Adrenal gland (tissue), 12 donors: ENCODE data around the gene SOWAHA. TPM values are rescaled to one million over a fixed set of nuclear protein-coding genes. Genes with fewer than 3 reads are reported as not detected.
A peak's percentile ranks its signal among the peaks of the same experiment; 100 is the strongest.

Experiments used
- DNase-seq, 7 donors: peaks; one replicate each; pipeline ENCODE4 v3.0.0-alpha.2; 2019 to 2020
- H3K27ac ChIP-seq, 5 donors: fragments of 200-600 bp; sonication (generic) in 4 of 5; 1 replicate in 3 of 5; 2 replicates in 2 of 5; pipeline versions ENCODE4 v1.5.1 to v1.8.0; 2016 to 2020; ENCODE audit warnings: mild to moderate bottlenecking in 1 of 5
- H3K27me3 ChIP-seq: fragments of 200-600 bp; 2 replicates; pipeline ENCODE4 v1.8.0; 2021
- H3K36me3 ChIP-seq, 2 donors: fragments of 200-600 bp; replicated peaks in 1 of 2; 1 replicate in 1 of 2; 2 replicates in 1 of 2; pipeline versions ENCODE4 v1.5.1 to v1.8.0; 2018 to 2022
- H3K4me1 ChIP-seq, 2 donors: fragments of 200-600 bp; replicated peaks in 1 of 2; 1 replicate in 1 of 2; 2 replicates in 1 of 2; pipeline versions ENCODE4 v1.5.1 to v1.8.0; 2018 to 2021
- H3K4me3 ChIP-seq, 4 donors: fragments of 200-600 bp; sonication (generic) in 3 of 4; one replicate each; pipeline ENCODE4 v1.5.1; 2016 to 2018
- H3K9me3 ChIP-seq, 3 donors: fragments of 200-600 bp; sonication (generic) in 1 of 3; replicated peaks in 1 of 3; 1 replicate in 2 of 3; 2 replicates in 1 of 3; pipeline versions ENCODE4 v1.5.1 to v1.8.0; 2016 to 2021
- CTCF ChIP-seq, 6 experiments: fragments of 450-650 bp in 4 of 6; fragments of 200-600 bp in 2 of 6; sonication (generic) in 1 of 6; IDR thresholded peaks; 1 replicate in 5 of 6; 2 replicates in 1 of 6; pipeline versions ENCODE4 v1.5.1 to v1.8.0; 2016 to 2021; ENCODE audit warnings: antibody characterized with exemption in 6 of 6, mild to moderate bottlenecking in 2 of 6, moderate library complexity in 1 of 6
- POLR2A ChIP-seq, 2 donors: fragments of 450-650 bp; IDR thresholded peaks; one replicate each; pipeline ENCODE4 v1.6.1; 2017; ENCODE audit warnings: antibody characterized with exemption in 2 of 2, mild to moderate bottlenecking in 2 of 2, moderate library complexity in 1 of 2
- WGBS, 4 donors: extraction: QIAGEN DNeasy Blood & Tissue Kit in 2 of 4; methylation state at CpG; one replicate each; pipeline versions ENCODE4 v1.1.5 to v1.1.7; 2013 to 2017; 5-methylcytosine and 5-hydroxymethylcytosine counted together
- intact Hi-C, 2 donors: fragments of 100-400 bp; cut with DNase I; formaldehyde crosslinking; loops; one replicate each; pipeline versions ENCODE4 v1.14.1 to v1.15.0; 2022 to 2023
- polyA plus RNA-seq, 3 donors: library from polyadenylated mRNA; stranded (reverse); fragments of 200-250 nt in 2 of 3; fragments of 350-450 nt in 1 of 3; fragmentation: Illumina TruSeq in 1 of 3; extraction: RNeasy Lipid Tissue Mini Kit (QIAGEN cat#74804) in 1 of 3; gene quantifications; one replicate each; pipeline ENCODE4 v1.2.3, GENCODE V29; 2013 to 2014
- total RNA-seq, 9 donors: library from RNA; depleted of rRNA in 4 of 9; stranded (reverse); fragments of >200 nt in 4 of 9; fragments of 120-200 nt in 1 of 9; fragmentation: NEBNext Ultra II Directional in 1 of 9; extraction: Animal tissue kit (Norgen Biotek cat#: 25700) in 1 of 9; gene quantifications; one replicate each; pipeline versions ENCODE4 v1.1.0 to v1.2.4, GENCODE V29; 2013 to 2023
- donor health status: healthy with polysubstance abuse.
- donor health status: Bipolar disorder and iron deficiency.
- donor health status: DM: yes; HTN: yes; CAD: no.
- donor health status: DM: no; HTN: no; CAD: no.
- donor health status: DM: no; HTN: no; CAD: no.
- donor health status: DM: yes; HTN: yes; CAD: no.

SOWAHA gene
- total and polyA plus RNA-seq, 12 donors: 0.06 to 1.8 (median 0.40) TPM; not detected in 3

DNA sequence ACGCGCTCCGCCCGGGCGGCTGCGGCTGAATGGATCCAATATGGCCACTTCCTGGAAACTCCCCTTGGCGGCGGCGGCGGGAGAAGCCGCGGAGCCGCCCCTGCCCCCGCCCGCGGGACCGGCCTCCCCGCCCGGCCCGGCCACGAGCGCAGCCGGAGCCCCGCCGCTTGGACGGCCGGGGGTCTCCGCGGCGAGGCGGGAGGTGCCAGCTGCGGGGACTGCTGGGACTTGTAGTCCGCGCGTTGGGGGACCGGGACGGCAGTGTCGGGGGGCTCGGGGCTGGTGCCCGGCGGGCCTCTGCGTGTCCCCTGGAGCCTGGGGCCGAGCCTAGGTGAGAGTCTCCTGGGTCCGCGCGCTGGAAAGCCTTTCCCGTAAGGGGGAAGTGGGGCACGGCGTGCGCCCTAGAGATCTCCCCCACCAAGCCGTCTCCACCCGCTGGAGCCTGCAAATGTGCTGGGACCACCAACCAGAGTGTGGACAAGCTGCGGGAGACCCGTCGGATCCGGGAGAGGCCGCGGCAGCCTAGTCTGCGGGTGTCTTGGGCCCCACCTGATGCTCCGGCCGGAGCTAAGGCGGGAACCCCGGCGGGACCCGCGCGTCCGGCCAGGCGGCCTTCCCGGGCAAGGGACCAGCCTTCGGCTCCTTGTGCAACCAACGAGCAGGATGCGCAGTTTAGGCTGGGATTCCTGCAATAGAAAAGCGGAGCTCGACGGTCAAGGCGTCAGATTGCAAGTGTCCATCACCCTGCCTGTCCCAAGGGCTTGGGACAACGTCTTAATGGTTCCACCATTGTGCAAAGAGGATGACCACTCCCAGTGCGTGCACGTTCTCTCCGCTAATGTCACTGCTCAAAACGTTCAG, 35.7 kb upstream of the SOWAHA start, which contains the start of gene SEPTIN8:
SEPTIN8 (minus strand) TSS at position 31 of the 861 bp plus-strand sequence. CDS start 102 bp downstream, outside the sequence.
- Histone ChIP-seq H3K4me1 (peaks cover 12 to 17% of the 10 kb centered on the region in 2 donors), H3K27me3 (no peaks in the 10 kb centered on the region), H3K27ac (peak within 1 kb of the TSS in 2 of 5 donors; percentile 64 to 72), H3K9me3 (no peaks in the 10 kb centered on the region), H3K4me3 (peak within 1 kb of the TSS in 3 of 4 donors; percentile 46 to 90 (median 77)), H3K36me3 (no peaks in the 10 kb centered on the region)
- WGBS, 4 donors: 3 to 23% (median 5%) methylated on average over 3 to 82 of the region's 82 CpGs
- intact Hi-C loops: no loop called here
- TF ChIP-seq CTCF (IDR thresholded peaks at IDR 0.05) (peak in 1 of 6 experiments; percentile 8), POLR2A (IDR thresholded peaks at IDR 0.05) (no peak)
- DNase-seq: peak; percentile 39 to 61 (median 43)

DNA sequence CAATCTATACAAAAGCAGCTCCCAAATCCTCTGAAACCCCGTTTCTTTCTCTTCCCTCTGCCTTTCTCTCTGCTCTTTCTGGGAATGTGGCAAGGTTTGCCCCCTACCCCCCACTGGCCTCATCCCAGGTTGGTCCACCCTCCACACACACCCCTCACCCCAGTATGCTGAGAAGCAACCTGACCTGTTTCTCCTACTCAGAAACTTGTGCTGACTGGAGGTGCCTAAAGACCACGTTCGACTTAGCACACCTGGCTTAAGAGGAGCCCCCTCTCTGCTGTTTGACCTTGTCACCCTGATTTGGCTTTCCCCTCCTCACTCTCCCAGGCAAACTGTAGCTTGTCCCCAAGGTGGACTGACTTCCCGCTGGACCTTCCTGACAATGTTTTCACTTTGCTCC, 35.0 kb upstream of the SOWAHA start:
- intact Hi-C loops: no loop called here
- DNase-seq: no peak
- Histone ChIP-seq H3K36me3 (no peaks in the 10 kb centered on the region), H3K27ac (peak overlapping the region in 2 of 5 donors; percentile 64 to 72), H3K4me1 (peaks cover 12 to 17% of the 10 kb centered on the region in 2 donors), H3K9me3 (no peaks in the 10 kb centered on the region), H3K27me3 (no peaks in the 10 kb centered on the region), H3K4me3 (peak overlapping the region in 1 of 4 donors; percentile 90)
- WGBS, 4 donors: 80 to 91% (median 88%) methylated on average over 4 of the region's 4 CpGs
- TF ChIP-seq POLR2A (IDR thresholded peaks at IDR 0.05) (no peak), CTCF (IDR thresholded peaks at IDR 0.05) (no peak)

DNA sequence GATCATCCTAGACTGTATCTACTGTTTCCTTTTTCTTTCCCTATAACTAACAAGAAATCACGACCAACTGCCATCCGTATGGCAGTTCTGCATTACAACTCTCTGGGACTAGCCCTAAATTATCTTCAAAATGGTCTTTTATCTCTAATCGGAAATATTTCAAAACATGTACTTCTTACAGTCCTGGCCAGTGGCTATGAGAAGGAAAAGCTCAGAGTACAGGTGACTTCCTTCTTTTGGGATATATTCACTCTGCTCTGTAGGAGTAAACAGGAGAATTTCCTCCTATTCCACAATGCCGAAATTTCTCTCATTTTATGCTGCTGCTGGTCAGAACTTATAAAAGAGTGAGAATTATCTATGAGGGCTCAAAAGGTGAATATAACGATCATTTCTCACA, 34.2 kb upstream of the SOWAHA start:
- intact Hi-C loops: no loop called here
- 84 to 90% (median 88%) methylated on average over 5 of the region's 5 CpGs for WGBS, 4 donors
- Histone ChIP-seq H3K4me1 (peaks cover 12 to 17% of the 10 kb centered on the region in 2 donors), H3K27ac (no peak overlapping the region), H3K9me3 (no peaks in the 10 kb centered on the region), H3K4me3 (no peak overlapping the region), H3K27me3 (no peaks in the 10 kb centered on the region), H3K36me3 (no peaks in the 10 kb centered on the region)
- no peak for DNase-seq
- no peak for TF ChIP-seq CTCF (IDR thresholded peaks at IDR 0.05)
- no peak for TF ChIP-seq POLR2A (IDR thresholded peaks at IDR 0.05)

- no peak for TF ChIP-seq CTCF (IDR thresholded peaks at IDR 0.05)
- no peak for TF ChIP-seq POLR2A (IDR thresholded peaks at IDR 0.05)
- no peaks in the 10 kb centered on the region for H3K36me3 ChIP-seq
- 89 to 97% (median 94%) methylated on average over 3 of the region's 3 CpGs for WGBS, 4 donors
- no peak overlapping the region for H3K4me3 ChIP-seq
- no peaks in the 10 kb centered on the region for H3K9me3 ChIP-seq
- peak in 1 of 7 donors; percentile 13 for DNase-seq
- no peak overlapping the region for H3K27ac ChIP-seq
- H3K4me1 ChIP-seq: peaks cover 12 to 15% of the 10 kb centered on the region in 2 donors
- H3K27me3 ChIP-seq: no peaks in the 10 kb centered on the region
- intact Hi-C loops: no loop called here
Measured at GRCh38 chr5:132779961-132780360, 33.1 kb upstream of the SOWAHA start.
